VCaP (cell line): Measurements from ENCODE around the gene RPS10.

ENCODE experiments used
- H3K27ac ChIP-seq: fragments of 450-650 bp; 2 replicates; pipeline ENCODE4 v1.5.1; 2017
- TF ChIP-seq, protein P1 (sequence below): fragments of 450-650 bp; conservative IDR thresholded peaks from 2 replicates; pipeline ENCODE4 v1.5.1; 2017; ENCODE audit warnings: mild to moderate bottlenecking, moderate library complexity

RPS10 gene

DNA sequence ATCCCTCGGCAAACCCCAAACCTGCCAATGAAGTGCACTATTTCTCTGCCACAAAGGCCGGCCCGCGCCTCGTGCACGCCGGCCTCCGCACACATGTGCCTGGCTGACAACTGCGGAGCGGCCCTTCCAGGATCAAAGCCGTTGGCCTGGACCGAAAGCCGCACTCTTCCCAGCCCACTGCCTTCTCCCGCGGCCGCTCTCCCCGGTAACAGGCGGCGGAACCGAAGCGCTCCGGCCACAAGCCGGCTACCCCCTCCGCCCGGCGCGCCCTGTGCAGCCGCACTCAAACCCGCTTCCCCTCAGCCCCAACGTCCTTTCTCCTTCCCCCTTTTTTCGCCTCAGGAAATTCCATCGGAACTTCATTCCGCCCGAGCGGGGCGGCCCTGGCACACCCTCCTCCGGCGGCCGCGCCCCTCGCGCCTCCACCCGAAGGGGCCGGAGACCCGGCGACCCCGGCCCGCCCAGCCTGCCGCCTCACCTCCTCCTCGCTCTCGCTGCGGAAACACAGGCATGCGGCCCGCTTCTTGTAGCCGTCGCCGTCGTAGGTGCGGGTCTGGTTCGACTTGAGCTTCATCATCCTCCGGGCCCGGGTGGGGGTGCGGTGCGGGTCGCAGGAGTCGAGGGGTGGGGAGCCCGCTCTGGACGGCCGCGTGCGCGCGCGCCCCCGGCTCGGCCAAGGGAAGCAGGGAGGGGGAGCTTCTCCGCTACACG, 33.9 kb downstream of the RPS10 start:
- TF ChIP-seq, protein P1, sequence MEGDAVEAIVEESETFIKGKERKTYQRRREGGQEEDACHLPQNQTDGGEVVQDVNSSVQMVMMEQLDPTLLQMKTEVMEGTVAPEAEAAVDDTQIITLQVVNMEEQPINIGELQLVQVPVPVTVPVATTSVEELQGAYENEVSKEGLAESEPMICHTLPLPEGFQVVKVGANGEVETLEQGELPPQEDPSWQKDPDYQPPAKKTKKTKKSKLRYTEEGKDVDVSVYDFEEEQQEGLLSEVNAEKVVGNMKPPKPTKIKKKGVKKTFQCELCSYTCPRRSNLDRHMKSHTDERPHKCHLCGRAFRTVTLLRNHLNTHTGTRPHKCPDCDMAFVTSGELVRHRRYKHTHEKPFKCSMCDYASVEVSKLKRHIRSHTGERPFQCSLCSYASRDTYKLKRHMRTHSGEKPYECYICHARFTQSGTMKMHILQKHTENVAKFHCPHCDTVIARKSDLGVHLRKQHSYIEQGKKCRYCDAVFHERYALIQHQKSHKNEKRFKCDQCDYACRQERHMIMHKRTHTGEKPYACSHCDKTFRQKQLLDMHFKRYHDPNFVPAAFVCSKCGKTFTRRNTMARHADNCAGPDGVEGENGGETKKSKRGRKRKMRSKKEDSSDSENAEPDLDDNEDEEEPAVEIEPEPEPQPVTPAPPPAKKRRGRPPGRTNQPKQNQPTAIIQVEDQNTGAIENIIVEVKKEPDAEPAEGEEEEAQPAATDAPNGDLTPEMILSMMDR, result no peak
- peak overlapping the region; percentile 98 for H3K27ac ChIP-seq

DNA sequence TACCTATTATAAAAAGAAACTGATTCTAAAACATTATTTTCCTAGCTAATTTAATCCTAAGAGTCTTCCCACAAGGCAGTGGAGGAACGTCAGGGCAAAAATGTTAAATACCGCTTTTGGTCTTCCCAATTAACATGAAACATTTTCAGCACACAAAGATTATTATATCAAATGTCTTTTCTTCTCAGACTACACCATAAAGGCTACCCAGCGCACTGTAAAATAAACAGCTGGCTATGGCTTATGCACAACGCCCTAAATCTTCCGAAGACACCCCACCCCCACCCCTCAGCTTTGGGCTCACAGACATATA, 34.4 kb downstream of the RPS10 start:
- TF ChIP-seq, protein P1, result no peak
- H3K27ac ChIP-seq, result peak overlapping the region; percentile 98

DNA sequence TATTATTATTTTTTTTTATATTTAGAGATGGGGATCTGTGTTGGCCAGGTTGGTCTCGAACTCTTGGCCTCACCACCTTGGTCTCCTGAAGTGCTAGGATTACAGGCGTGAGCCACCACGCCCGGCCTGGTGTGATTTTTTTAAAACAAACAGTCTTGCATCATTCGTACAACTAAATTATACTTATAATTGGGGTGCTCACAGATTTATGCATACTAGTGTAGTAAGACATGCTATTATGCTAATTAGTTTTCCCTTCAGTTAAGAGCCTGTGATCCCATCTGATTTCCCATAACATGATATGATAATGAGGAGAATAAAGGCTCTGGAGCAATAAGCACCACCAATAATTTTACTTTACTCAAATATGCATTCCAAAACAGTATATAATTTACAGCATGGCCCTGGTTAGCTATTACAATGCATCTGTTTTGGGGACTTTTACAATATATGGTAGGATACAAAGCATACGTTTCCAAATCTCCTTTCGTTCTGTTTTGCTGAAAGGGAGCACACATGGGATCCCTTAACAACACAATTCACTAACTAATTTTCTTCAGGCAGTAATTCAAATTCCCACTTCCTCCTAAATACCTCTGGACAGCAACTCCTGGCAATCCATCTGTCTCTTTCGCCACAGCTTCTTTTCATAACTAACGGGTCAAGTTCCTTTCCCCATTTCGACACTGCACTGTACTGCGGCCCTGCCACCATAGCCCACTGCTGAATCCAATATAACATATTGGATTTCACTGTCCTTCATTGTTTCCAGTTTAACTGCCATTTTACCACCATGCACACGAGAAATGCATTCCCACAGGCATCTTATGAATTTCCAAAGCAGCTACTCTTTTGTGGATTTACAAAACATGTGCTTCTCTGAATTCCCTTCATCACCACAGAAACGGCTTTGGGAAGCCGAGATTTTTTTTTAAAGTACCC, 35.1 kb downstream of the RPS10 start:
- peak overlapping the region; percentile 98 for H3K27ac ChIP-seq

DNA sequence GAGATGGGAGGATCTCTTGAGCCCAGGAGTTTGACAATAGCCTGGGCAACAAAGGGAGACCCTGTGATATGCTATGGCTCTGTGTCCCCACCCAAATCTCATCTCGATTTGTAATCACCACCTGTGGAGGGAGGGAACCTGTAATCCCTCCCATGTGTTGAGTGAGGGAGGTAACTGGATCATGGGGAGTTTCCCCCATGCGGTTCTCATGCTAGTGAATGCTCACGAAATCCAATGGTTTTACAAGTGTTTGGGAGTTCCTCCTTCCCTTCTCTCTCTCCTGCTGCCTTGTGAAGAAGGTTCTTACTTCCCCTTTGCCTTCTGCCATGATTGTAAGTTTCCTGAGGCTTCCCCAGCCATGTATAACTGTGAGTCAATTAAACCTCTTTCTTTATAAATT, 36.8 kb downstream of the RPS10 start:
- H3K27ac ChIP-seq, result no peak overlapping the region
- TF ChIP-seq, protein P1, result no peak

More for the DNA sequence above, 35.1 kb downstream of the RPS10 start:
- TF ChIP-seq, protein P1, result no peak

DNA sequence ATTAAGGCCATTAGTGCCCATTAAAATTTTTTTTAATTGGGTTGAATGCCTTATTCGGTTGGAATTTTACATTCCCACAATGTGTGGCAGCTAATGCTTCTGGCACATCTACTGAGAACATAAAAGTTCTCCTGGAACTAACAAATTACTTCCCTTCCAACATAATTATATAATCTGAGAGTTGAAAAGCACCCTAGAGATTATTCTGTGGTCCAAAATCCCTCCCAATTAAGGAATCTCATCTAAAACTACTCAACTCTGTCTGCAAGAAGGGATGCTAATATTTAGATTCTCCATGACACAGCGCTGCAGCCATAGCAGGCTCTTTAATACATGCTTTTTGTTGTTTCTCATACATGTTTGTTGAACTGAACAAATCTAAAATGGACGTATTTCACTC, 37.4 kb downstream of the RPS10 start:
- H3K27ac ChIP-seq, result no peak overlapping the region
- TF ChIP-seq, protein P1, result no peak

DNA sequence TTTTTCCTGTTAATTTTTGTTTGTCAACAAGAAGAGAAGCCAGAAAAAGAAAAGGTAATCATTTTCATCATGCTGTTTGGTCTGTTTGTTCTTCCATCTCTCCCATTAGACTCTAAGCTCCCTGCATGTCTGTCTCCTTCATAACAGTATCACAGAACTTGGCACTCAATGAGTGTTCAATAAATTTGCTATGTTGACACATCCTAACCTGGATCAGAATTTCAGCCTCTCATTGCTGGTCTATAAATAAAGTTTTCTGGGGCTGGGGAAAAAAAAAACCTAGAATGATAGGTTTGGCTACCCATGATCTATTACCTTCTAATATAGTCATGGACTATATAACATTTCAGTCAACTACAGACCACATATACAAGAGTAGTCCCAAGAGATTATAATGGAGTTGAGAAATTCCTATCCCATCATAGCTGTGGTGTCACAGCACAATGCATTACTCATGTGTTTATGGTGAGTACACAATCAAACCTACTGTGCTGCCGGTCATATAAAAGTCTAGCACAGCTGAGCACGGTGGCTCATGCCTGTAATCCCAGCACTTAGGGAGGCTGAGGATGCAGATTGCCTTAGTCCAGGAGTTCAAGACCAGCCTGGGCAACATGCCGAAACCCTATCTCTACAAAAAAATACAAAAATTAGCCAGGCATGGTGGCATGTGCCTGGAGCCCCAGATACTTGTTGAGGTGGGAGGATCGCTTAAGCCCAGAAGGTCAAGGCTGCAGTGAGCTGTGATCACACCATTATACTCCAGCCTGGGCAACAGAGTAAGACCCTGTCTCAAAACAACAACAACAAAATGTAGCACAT, 39.3 kb downstream of the RPS10 start:
- no peak overlapping the region for H3K27ac ChIP-seq
- TF ChIP-seq, protein P1, result no peak

DNA sequence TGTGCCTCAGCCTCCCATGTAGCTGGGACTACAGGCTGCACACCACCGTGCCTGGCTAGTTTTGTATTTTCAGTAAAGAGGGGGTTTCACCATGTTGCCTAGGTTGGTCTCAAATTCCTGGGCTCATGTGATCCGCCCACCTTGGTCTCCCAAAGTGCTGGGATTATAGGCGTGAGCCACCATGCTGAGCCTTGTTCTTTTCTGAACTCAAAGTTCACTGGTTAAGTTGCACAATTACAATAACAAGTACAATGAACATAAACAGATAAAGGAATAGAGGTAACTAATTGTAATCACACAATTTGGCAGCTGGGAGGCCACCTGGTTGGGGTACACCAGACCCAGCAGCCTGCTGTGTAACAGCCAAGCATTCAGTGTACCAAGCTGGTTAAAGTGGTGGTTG, 40.1 kb downstream of the RPS10 start:
- TF ChIP-seq, protein P1, result no peak
- H3K27ac ChIP-seq, result no peak overlapping the region
